HCT116 (cell line): ENCODE measurements around the gene TOX3. TPM values are rescaled to one million over a fixed set of nuclear protein-coding genes. Genes with fewer than 3 reads are reported as not detected.

Experiments used
- ATAC-seq: fragments of 200-7000 bp; cut with Tn5 transposase; 2 replicates; pipeline ENCODE4 v1.9.1; 2020; ENCODE audit warnings: mild to moderate bottlenecking, moderate library complexity
- BruUV-seq: library from RNA; stranded (reverse); fragments of 400-500 nt; replicated peaks from 2 replicates; lab custom pipeline; 2021; lab: Mats Ljungman, UMichigan
- CTCF ChIA-PET: fragments of 300-600 bp; sonication (Branson Sonifier 250); formaldehyde crosslinking; loops from one replicate; lab custom pipeline; 2021; ENCODE audit warnings: antibody characterized with exemption; lab: Charles Lee
- POLR2A ChIA-PET: fragments of 300-600, 350-600 bp; sonication (Branson Sonifier 250); formaldehyde crosslinking; loops from one replicate; lab custom pipeline; 2021; ENCODE audit warnings: antibody characterized with exemption; lab: Charles Lee
- RAD21 ChIA-PET, 2 experiments: fragments of 300-600 bp; sonication (Branson Sonifier 250); formaldehyde crosslinking; loops; one replicate each; lab custom pipeline; 2023; ENCODE audit warnings: low total read pairs in 2 of 2; ENCODE audit not compliant: uncharacterized antibody in 2 of 2, unreplicated experiment in 2 of 2, low non-redundant PET in 1 of 2; lab: Charles Lee
- DNase-seq: peaks from one replicate; pipeline ENCODE4 v3.0.0-alpha.2; 2010; ENCODE audit warnings: low read depth, low spot score
- H2AFZ ChIP-seq: fragments of 200-600 bp; shearing (Covaris generic), sonication (generic); 2 replicates; pipeline ENCODE4 v1.6.1; 2017; ENCODE audit warnings: low read depth, mixed run types, mixed read lengths, antibody characterized with exemption, low read length; ENCODE audit not compliant: poor library complexity, severe bottlenecking
- H3K27ac ChIP-seq: 2 replicates; pipeline ENCODE4 v1.5.1; 2012; ENCODE audit warnings: low read depth, low read length
- H3K27me3 ChIP-seq: fragments of 200-600 bp; sonication (generic); 2 replicates; pipeline ENCODE4 v1.6.1; 2016; ENCODE audit warnings: mixed run types, low read length, mixed read lengths; ENCODE audit not compliant: insufficient read depth
- H3K36me3 ChIP-seq, 2 experiments: fragments of 200-500 bp in 1 of 2; fragments of 200-600 bp in 1 of 2; sonication (Bioruptor generic) in 1 of 2; sonication (generic) in 1 of 2; 2 replicates each; pipeline versions ENCODE4 v1.5.1 to v1.6.1; 2014 to 2016; ENCODE audit warnings: low read length in 2 of 2, inconsistent platforms in 1 of 2, mixed read lengths in 1 of 2, mixed run types in 1 of 2; ENCODE audit not compliant: insufficient read depth in 2 of 2, control insufficient read depth in 1 of 2
- H3K4me1 ChIP-seq, 2 experiments: fragments of 200-600 bp in 1 of 2; sonication (generic) in 1 of 2; 2 replicates each; pipeline versions ENCODE4 v1.5.1 to v1.6.1; 2012 to 2017; ENCODE audit warnings: low read length in 2 of 2, inconsistent platforms in 1 of 2, mild to moderate bottlenecking in 1 of 2, mixed read lengths in 1 of 2, mixed run types in 1 of 2, moderate library complexity in 1 of 2; ENCODE audit not compliant: insufficient read depth in 2 of 2, control insufficient read depth in 1 of 2
- H3K4me2 ChIP-seq: fragments of 200-600 bp; sonication (generic); 2 replicates; pipeline ENCODE4 v1.6.1; 2017; ENCODE audit warnings: mixed run types, low read length, mixed read lengths
- H3K4me3 ChIP-seq, 2 experiments: fragments of 200-600 bp in 1 of 2; sonication (generic) in 1 of 2; replicated peaks in 1 of 2; 2 replicates each; pipeline ENCODE4 v1.5.1; 2011 to 2016; ENCODE audit warnings: low read length in 2 of 2, control low read depth in 1 of 2, low read depth in 1 of 2, mild to moderate bottlenecking in 1 of 2, mixed read lengths in 1 of 2, mixed run types in 1 of 2
- H3K79me2 ChIP-seq: fragments of 200-600 bp; sonication (generic); 2 replicates; pipeline ENCODE4 v1.6.1; 2017; ENCODE audit warnings: mild to moderate bottlenecking, mixed run types, low read length, moderate library complexity, mixed read lengths; ENCODE audit not compliant: insufficient read depth
- H3K9ac ChIP-seq: fragments of 200-600 bp; sonication (generic); 2 replicates; pipeline ENCODE4 v1.6.1; 2016; ENCODE audit warnings: low read length, mixed read lengths
- H3K9me2 ChIP-seq: fragments of 200-600 bp; sonication (generic), shearing (Covaris generic); 2 replicates; pipeline ENCODE4 v1.6.1; 2017; ENCODE audit warnings: mixed run types, mild to moderate bottlenecking, moderate library complexity; ENCODE audit not compliant: insufficient read depth
- H3K9me3 ChIP-seq, 2 experiments: fragments of 200-500 bp in 1 of 2; fragments of 200-600 bp in 1 of 2; sonication (Bioruptor generic) in 1 of 2; sonication (generic) in 1 of 2; 2 replicates each; pipeline ENCODE4 v1.6.1; 2014 to 2017; ENCODE audit warnings: low read length in 2 of 2, mixed read lengths in 2 of 2, inconsistent platforms in 1 of 2, low read depth in 1 of 2, mild to moderate bottlenecking in 1 of 2, mixed run types in 1 of 2, moderate library complexity in 1 of 2; ENCODE audit not compliant: control insufficient read depth in 1 of 2, insufficient read depth in 1 of 2
- H4K20me1 ChIP-seq: fragments of 200-600 bp; sonication (generic), shearing (Covaris generic); 2 replicates; pipeline ENCODE4 v1.6.1; 2017; ENCODE audit warnings: mixed run types, mild to moderate bottlenecking, moderate library complexity; ENCODE audit not compliant: insufficient read depth
- CBX3 ChIP-seq: IDR thresholded peaks from 2 replicates; pipeline ENCODE4 v1.6.1; 2012; ENCODE audit warnings: low read depth
- EGR1 ChIP-seq: IDR thresholded peaks from 2 replicates; pipeline ENCODE4 v1.6.1; 2012; ENCODE audit warnings: low read depth
- ELF1 ChIP-seq: IDR thresholded peaks from 2 replicates; pipeline ENCODE4 v1.6.1; 2012; ENCODE audit warnings: low read depth, borderline replicate concordance
- EZH2 ChIP-seq: fragments of 200-600 bp; sonication (generic); IDR thresholded peaks from 2 replicates; pipeline ENCODE4 v1.6.1; 2017; ENCODE audit warnings: antibody characterized with exemption, mixed run types
- JUND ChIP-seq: IDR thresholded peaks from 2 replicates; pipeline ENCODE4 v1.6.1; 2012
- POLR2A ChIP-seq: IDR thresholded peaks from 2 replicates; pipeline ENCODE4 v1.7.0; 2011; ENCODE audit warnings: borderline replicate concordance; ENCODE audit not compliant: insufficient read depth, insufficient read length; ENCODE audit errors: extremely low read depth
- SRF ChIP-seq: IDR thresholded peaks from 2 replicates; pipeline ENCODE4 v1.6.1; 2012; ENCODE audit warnings: low read depth
- TCF7L2 ChIP-seq: IDR thresholded peaks from 2 replicates; pipeline ENCODE4 v1.7.0; 2011; ENCODE audit warnings: borderline replicate concordance, inconsistent platforms; ENCODE audit not compliant: insufficient read depth, insufficient read length; ENCODE audit errors: extremely low read depth
- ZNF274 ChIP-seq: fragments of 200-500 bp; sonication (Bioruptor generic); IDR thresholded peaks from 2 replicates; pipeline ENCODE4 v1.6.1; 2014; ENCODE audit warnings: mild to moderate bottlenecking, low read depth, low read length, inconsistent platforms
- intact Hi-C: fragments of 100-400 bp; cut with micrococcal nuclease; formaldehyde crosslinking; loops from 2 replicates; pipeline ENCODE4 v1.10.0; 2022
- total RNA-seq: library from RNA; stranded (reverse); gene quantifications from one replicate; pipeline ENCODE4 v1.2.1, GENCODE V29; 2021; ENCODE audit not compliant: unreplicated experiment
- TF ChIP-seq, protein P1 (sequence below): IDR thresholded peaks from 2 replicates; pipeline ENCODE4 v1.6.1; 2012
- TF ChIP-seq, protein P2 (sequence below), 3 experiments: fragments of 200-600 bp in 1 of 3; sonication (generic) in 1 of 3; IDR thresholded peaks in 2 of 3; conservative IDR thresholded peaks in 1 of 3; 2 replicates each; pipeline ENCODE4 v1.5.1; 2012 to 2017; ENCODE audit warnings: low read depth in 2 of 3, low read length in 2 of 3, antibody characterized with exemption in 1 of 3, borderline replicate concordance in 1 of 3, control low read depth in 1 of 3, mild to moderate bottlenecking in 1 of 3, mixed read lengths in 1 of 3, mixed run types in 1 of 3, moderate library complexity in 1 of 3; ENCODE audit not compliant: insufficient read depth in 1 of 3
- TF ChIP-seq, protein P3 (sequence below): IDR thresholded peaks from 2 replicates; pipeline ENCODE4 v1.6.1; 2012

The TOX3 gene
- total RNA-seq, 1 experiment from 2014 or later = not detected

DNA sequence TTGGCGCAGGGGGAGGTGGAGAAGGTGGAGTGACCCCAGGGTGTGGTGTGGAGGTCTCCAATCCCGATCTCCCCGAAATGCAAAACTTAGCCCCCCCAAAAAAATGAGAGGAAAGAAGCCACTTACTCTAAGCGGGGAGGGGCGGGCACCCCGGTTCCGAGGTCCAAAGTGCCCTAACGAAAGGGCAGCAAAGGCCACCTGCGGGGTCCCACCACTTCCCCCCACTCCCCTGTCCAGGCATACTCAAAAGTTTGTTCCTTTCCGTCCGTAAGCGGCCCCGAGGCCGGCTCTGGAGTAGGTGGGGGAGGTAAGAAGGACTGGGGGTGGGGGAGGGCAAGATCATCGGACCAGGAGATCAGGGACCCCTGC is 1.1 kb downstream of the TOX3 start:
- no peaks in the 10 kb centered on the region for H3K27me3 ChIP-seq
- ChIA-PET POLR2A (no interaction called here), RAD21 (no interaction called here), CTCF (no interaction called here)
- no peak for DNase-seq
- H3K9me2 ChIP-seq = no peaks in the 10 kb centered on the region
- H3K9ac ChIP-seq = no peak overlapping the region
- TF ChIP-seq, protein P1, sequence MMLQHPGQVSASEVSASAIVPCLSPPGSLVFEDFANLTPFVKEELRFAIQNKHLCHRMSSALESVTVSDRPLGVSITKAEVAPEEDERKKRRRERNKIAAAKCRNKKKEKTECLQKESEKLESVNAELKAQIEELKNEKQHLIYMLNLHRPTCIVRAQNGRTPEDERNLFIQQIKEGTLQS = no peak
- TF ChIP-seq CBX3 (no peak), ELF1 (no peak), POLR2A (no peak), EZH2 (no peak), EGR1 (no peak), JUND (no peak), SRF (no peak), TCF7L2 (no peak), ZNF274 (no peak)
- TF ChIP-seq, protein P2, sequence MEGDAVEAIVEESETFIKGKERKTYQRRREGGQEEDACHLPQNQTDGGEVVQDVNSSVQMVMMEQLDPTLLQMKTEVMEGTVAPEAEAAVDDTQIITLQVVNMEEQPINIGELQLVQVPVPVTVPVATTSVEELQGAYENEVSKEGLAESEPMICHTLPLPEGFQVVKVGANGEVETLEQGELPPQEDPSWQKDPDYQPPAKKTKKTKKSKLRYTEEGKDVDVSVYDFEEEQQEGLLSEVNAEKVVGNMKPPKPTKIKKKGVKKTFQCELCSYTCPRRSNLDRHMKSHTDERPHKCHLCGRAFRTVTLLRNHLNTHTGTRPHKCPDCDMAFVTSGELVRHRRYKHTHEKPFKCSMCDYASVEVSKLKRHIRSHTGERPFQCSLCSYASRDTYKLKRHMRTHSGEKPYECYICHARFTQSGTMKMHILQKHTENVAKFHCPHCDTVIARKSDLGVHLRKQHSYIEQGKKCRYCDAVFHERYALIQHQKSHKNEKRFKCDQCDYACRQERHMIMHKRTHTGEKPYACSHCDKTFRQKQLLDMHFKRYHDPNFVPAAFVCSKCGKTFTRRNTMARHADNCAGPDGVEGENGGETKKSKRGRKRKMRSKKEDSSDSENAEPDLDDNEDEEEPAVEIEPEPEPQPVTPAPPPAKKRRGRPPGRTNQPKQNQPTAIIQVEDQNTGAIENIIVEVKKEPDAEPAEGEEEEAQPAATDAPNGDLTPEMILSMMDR (IDR thresholded peaks at IDR 0.05 in 2 of 3, conservative IDR thresholded peaks at IDR 0.05 in 1 of 3; ENCODE audit: borderline replicate concordance in 1 of 3, insufficient read depth in 1 of 3, low read depth in 2 of 3, low read length in 2 of 3) = no peak
- TF ChIP-seq, protein P3, sequence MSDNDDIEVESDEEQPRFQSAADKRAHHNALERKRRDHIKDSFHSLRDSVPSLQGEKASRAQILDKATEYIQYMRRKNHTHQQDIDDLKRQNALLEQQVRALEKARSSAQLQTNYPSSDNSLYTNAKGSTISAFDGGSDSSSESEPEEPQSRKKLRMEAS = no peak
- no peak overlapping the region for H3K27ac ChIP-seq
- H3K4me1 ChIP-seq = no peaks in the 10 kb centered on the region
- no peak overlapping the region for H2AFZ ChIP-seq
- no peak for ATAC-seq
- intact Hi-C loops = no loop called here
- no TSS peak for BruUV-seq
- H4K20me1 ChIP-seq = no peaks in the 10 kb centered on the region
- no peaks in the 10 kb centered on the region for H3K9me3 ChIP-seq
- no peak overlapping the region for H3K4me2 ChIP-seq
- no peaks in the 10 kb centered on the region for H3K36me3 ChIP-seq
- H3K79me2 ChIP-seq = no peaks in the 10 kb centered on the region
- H3K4me3 ChIP-seq = no peak overlapping the region
